ENCODE results near the gene SSR2. TPM values are rescaled to one million over a fixed set of nuclear protein-coding genes. Genes with fewer than 3 reads are reported as not detected.

The SSR2 gene
- total RNA-seq, 1 experiment from 2014 or later = 198 TPM

GRCh38 chr1:155975375-155976061 is 45.2 kb downstream of the SSR2 start:
- CTCF ChIA-PET = interaction anchor here (0.9 kb wide), 2 partner anchors 14 to 37 kb away, joined by 3 to 5 read pairs; no protein-coding TSS in a partner anchor
- POLR2A ChIA-PET = no interaction called here
- Mint-ChIP-seq H3K4me1 (ENCODE audit: low read depth, unreplicated experiment) (peaks cover 36% of the 10 kb centered on the region), H3K27me3 (ENCODE audit: insufficient read depth, unreplicated experiment) (no peaks in the 10 kb centered on the region), H3K36me3 (ENCODE audit: insufficient read depth, unreplicated experiment) (peaks cover 7% of the 10 kb centered on the region), H3K9me3 (ENCODE audit: unreplicated experiment) (no peaks in the 10 kb centered on the region), H3K27ac (ENCODE audit: unreplicated experiment) (peak overlapping the region; percentile 50), H3K4me3 (ENCODE audit: unreplicated experiment) (peak overlapping the region; percentile 50)
- Histone ChIP-seq H3K9me3 (no peaks in the 10 kb centered on the region), H3K4me3 (ENCODE audit: low read depth, low read length) (no peak overlapping the region), H3K4me1 (peaks cover 42% of the 10 kb centered on the region), H3K27me3 (replicated peaks; ENCODE audit: control insufficient read depth, insufficient read depth, low read length) (no peaks in the 10 kb centered on the region), H3K36me3 (ENCODE audit: control insufficient read depth, insufficient read depth, low read length) (no peaks in the 10 kb centered on the region; the same call in 1 of the 2 replicates)
- TF ChIP-seq, protein P1, sequence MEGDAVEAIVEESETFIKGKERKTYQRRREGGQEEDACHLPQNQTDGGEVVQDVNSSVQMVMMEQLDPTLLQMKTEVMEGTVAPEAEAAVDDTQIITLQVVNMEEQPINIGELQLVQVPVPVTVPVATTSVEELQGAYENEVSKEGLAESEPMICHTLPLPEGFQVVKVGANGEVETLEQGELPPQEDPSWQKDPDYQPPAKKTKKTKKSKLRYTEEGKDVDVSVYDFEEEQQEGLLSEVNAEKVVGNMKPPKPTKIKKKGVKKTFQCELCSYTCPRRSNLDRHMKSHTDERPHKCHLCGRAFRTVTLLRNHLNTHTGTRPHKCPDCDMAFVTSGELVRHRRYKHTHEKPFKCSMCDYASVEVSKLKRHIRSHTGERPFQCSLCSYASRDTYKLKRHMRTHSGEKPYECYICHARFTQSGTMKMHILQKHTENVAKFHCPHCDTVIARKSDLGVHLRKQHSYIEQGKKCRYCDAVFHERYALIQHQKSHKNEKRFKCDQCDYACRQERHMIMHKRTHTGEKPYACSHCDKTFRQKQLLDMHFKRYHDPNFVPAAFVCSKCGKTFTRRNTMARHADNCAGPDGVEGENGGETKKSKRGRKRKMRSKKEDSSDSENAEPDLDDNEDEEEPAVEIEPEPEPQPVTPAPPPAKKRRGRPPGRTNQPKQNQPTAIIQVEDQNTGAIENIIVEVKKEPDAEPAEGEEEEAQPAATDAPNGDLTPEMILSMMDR (IDR thresholded peaks at IDR 0.05; ENCODE audit: insufficient read depth in 1 of 2, low read depth in 1 of 2, low read length in 1 of 2, severe bottlenecking in 1 of 2, unreplicated experiment in 1 of 2) = no peak
- no TSS peak for BruUV-seq (replicated peaks)
- DNase-seq = no peak
- intact Hi-C loops (cut with micrococcal nuclease; ENCODE audit: unreplicated experiment) = no loop called here

DNA sequence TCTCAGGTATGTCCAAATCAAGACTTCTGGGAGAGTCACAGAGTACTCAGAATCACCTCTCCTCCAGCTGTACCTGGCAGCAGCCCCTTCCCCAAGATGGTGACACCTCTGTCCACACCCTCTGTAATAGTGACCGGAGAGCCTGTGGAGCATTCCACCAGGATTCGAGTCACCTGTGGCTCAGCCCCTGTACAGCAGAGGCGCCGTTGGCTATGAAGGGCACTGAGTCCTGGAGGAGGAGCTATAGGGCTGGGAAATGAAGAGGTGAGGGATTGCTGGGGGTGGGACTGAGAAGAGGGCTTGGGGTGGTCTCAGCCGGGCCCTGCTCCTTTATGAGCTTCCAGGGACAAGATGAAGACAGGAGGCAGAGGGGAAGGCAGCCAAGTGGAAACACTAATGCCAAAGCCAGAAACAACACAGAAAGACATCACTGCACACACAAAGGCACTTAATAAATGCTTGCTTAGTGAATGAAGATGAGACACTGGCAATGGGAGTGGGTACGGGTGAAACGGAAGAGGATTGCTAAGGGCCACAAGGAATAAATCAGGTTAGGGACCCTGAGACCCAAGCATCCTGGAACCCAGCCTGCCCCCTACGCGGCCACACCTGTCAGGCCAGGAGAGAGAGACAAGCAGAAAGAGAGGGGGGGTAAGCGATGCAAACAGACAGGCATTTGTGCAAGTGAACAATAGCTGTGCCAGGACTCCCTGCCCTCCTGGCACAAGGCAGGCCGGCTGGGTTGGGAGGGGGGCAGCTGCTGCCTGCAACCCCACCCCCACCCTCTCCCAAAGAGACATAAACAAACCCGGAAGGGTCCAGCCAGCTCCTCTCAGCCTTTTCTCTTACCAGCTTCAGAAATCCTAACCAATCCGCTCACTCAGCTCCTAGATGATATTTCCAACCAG is 46.3 kb downstream of the SSR2 start:
- Mint-ChIP-seq H3K27ac (ENCODE audit: unreplicated experiment) (no peak overlapping the region), H3K9me3 (ENCODE audit: unreplicated experiment) (no peaks in the 10 kb centered on the region), H3K4me1 (ENCODE audit: low read depth, unreplicated experiment) (peaks cover 32% of the 10 kb centered on the region), H3K4me3 (ENCODE audit: unreplicated experiment) (no peak overlapping the region), H3K27me3 (ENCODE audit: insufficient read depth, unreplicated experiment) (no peaks in the 10 kb centered on the region), H3K36me3 (ENCODE audit: insufficient read depth, unreplicated experiment) (peaks cover 15% of the 10 kb centered on the region)
- no peaks in the 10 kb centered on the region for H3K27me3 ChIP-seq (replicated peaks; ENCODE audit: control insufficient read depth, insufficient read depth, low read length)
- no TSS peak for BruUV-seq (replicated peaks)
- CTCF ChIA-PET = interaction anchor here (0.9 kb wide), 1 partner anchor 36 kb away, joined by 3 read pairs; no protein-coding TSS in a partner anchor
- DNase-seq = no peak
- H3K4me1 ChIP-seq = peaks cover 31% of the 10 kb centered on the region
- TF ChIP-seq, protein P1 (IDR thresholded peaks at IDR 0.05; ENCODE audit: insufficient read depth in 1 of 2, low read depth in 1 of 2, low read length in 1 of 2, severe bottlenecking in 1 of 2, unreplicated experiment in 1 of 2) = no peak
- no peak overlapping the region for H3K4me3 ChIP-seq (ENCODE audit: low read depth, low read length)
- POLR2A ChIA-PET = no interaction called here
- no peaks in the 10 kb centered on the region; the same call in 1 of the 2 replicates for H3K36me3 ChIP-seq (ENCODE audit: control insufficient read depth, insufficient read depth, low read length)
- intact Hi-C loops (cut with micrococcal nuclease; ENCODE audit: unreplicated experiment) = no loop called here
- H3K9me3 ChIP-seq = no peaks in the 10 kb centered on the region

- intact Hi-C loops (cut with micrococcal nuclease; ENCODE audit: unreplicated experiment) = no loop called here
- Mint-ChIP-seq H3K27ac (ENCODE audit: unreplicated experiment) (no peak overlapping the region), H3K4me1 (ENCODE audit: low read depth, unreplicated experiment) (peaks cover 32% of the 10 kb centered on the region), H3K36me3 (ENCODE audit: insufficient read depth, unreplicated experiment) (peaks cover 19% of the 10 kb centered on the region), H3K4me3 (ENCODE audit: unreplicated experiment) (no peak overlapping the region), H3K27me3 (ENCODE audit: insufficient read depth, unreplicated experiment) (no peaks in the 10 kb centered on the region), H3K9me3 (ENCODE audit: unreplicated experiment) (no peaks in the 10 kb centered on the region)
- ChIA-PET CTCF (no interaction called here), POLR2A (no interaction called here)
- DNase-seq = no peak
- H3K36me3 ChIP-seq (ENCODE audit: control insufficient read depth, insufficient read depth, low read length) = no peaks in the 10 kb centered on the region; the same call in 1 of the 2 replicates
- BruUV-seq (replicated peaks) = no TSS peak
- H3K27me3 ChIP-seq (replicated peaks; ENCODE audit: control insufficient read depth, insufficient read depth, low read length) = no peaks in the 10 kb centered on the region
- peaks cover 25% of the 10 kb centered on the region for H3K4me1 ChIP-seq
- H3K4me3 ChIP-seq (ENCODE audit: low read depth, low read length) = no peak overlapping the region
- TF ChIP-seq, protein P1 (IDR thresholded peaks at IDR 0.05; ENCODE audit: insufficient read depth in 1 of 2, low read depth in 1 of 2, low read length in 1 of 2, severe bottlenecking in 1 of 2, unreplicated experiment in 1 of 2) = no peak
- no peaks in the 10 kb centered on the region for H3K9me3 ChIP-seq
Measured at GRCh38 chr1:155973723-155974122, 47.0 kb downstream of the SSR2 start.

Measured in Caco-2 (cell line).